NCI-H510A treated with DMSO at 0.1 percent for 48 hours (cell line): ENCODE results near the gene ASB15.
A peak's percentile ranks its signal among the peaks of the same experiment; 100 is the strongest.
"Not testable (repeated sequence)": the region's sequence is repeated elsewhere in the genome, so short reads cannot be mapped to it uniquely, and the experiment has no call there.

Experiments
- DNase-seq: peaks from one replicate; lab custom pipeline; 2025; lab: John Stamatoyannopoulos, UW

The ASB15 gene

DNA sequence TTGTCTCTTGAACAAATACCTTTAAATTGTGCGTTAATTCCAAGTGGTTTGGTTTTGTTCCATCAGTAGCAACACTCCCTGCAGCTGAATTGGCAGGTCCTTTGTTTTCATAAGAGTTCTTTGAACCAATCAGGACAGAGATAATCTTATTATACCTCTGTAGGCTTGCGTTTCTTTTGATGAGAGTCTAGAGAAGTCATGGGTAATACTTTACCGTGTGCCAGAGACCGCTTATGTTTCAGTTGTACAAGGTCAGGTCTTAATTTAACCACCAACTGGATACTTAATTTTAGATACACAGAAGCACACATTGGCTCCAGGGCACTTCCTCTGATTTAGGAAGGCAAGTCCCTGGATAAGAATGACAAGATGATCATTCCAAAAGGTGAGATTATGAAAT is at the start of gene ASB15:
Gene ASB15, plus strand, starts transcription at position 292 of the 400 bp plus-strand sequence. CDS start 12,682 bp downstream, outside the sequence.
- no peak for DNase-seq

DNA sequence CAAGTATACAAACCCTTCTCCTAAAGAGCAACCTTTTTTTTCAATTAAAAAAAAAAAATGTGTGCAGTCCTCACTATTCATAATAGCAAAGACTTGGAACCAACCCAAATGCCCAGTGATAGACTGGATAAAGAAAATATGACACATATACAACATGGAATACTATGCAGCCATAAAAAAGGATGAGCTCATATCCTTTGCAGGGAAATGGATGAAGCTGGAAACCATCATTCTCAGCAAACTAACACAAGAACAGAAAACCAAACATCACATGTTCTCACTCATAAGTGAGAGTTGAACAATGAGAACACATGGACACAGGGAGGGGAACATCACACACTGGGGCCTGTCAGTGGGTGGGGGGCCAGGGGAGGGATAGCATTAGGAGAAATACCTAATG is 49.5 kb upstream of the ASB15 start:
- not testable (repeated sequence) for DNase-seq

- no peak for DNase-seq
Observed at GRCh38 chr7:123552641-123553040, 49.0 kb upstream of the ASB15 start.

- no peak for DNase-seq
Observed at GRCh38 chr7:123553159-123553558, 48.5 kb upstream of the ASB15 start.

DNA sequence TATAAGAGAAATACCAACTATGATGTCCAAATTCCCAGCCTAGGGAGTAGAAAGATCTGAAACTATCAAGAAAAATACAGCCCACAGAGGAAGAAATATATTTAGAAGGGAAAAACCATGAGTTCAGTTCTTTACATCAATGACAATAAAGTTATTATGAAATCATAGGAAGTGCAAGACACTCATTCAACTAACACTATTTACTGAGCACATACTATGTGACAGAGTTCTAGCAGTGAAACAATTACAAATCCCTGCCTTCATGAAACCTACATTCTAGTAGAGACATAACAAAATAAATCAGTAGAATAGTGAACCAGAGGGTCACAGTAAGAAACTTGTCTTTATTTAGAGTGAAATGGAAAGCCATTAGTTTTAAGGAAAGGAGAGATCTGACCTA is 46.1 kb upstream of the ASB15 start:
- no peak for DNase-seq

DNA sequence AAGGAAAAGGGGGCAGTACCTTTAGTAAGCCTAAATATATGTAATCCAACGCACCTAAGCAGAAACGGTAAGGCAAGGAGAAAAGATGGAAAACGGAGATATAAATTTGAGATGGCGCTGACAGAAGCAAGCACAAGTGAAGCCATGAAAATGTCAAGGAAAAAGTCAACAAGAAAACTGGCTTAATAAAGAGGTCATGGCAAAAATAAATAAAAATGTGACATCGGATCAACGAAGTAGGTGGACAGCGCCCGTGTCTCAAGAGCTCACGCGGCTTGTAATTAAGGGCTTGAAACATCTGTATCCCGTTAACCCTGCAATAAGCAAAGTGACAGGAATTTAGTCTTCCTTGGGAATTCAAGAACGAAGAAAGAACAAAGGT is 44.6 kb upstream of the ASB15 start:
- no peak for DNase-seq

GRCh38 chr7:123557398-123558288 is 44.0 kb upstream of the ASB15 start, which contains the start of gene NDUFA5:
TSS of gene NDUFA5 (minus strand) at chr7:123557818. CDS start at chr7:123557795, 23 bp downstream.
- peak; percentile 94 for DNase-seq

- no peak for DNase-seq
Observed at GRCh38 chr7:123558289-123558874, 43.2 kb upstream of the ASB15 start.

DNA sequence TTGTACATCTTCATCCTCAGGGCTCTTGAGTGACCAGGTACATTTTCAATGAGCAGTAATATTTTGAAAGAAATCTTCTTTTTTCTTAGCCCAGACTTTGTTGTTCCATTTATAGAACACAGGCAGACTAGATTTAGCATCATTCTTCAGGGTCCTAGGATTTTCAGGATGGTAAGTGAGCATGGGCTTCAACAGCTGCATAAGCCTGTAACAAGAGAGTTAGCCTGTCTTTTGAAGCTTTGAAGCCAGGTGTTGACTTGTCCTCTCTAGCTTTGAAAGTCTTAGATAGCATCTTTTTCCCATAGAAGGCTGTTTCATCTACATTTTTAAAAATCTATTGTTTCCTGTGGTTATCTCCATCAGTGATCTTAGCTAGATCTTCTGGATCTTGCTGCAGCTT is 39.5 kb upstream of the ASB15 start:
- DNase-seq = no peak

DNA sequence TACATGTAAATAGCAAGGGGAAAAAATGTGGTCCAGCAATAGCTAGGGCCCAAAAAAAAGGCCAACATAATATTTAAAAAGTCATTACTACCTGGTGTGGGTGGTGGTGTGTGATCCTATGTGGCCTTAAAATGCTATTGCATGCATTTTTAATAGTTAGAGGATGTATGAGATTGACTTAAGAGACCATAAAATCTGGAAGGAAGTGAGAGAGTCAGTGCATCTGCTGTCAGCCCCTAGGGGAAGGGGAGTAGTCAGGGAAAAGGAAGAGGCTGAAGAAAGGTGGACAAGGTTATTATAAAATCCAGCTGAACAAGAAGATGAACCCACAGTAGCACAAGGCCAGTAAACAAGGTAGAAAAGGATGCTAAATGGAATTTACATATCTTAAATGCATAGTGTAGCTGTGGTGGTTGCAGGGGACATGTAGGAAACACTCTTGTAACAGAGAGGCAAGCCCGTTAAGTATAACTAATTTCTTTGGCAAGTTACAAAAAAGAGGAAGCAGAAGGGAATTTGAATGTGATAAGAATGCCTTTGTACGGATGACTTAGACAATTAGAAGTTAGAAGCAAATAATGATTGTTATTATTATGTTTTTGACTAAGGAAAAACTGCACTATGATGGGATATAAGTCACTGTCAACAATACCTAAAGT is 32.1 kb upstream of the ASB15 start:
- DNase-seq = no peak

- DNase-seq = peak; percentile 2
Observed at GRCh38 chr7:123570390-123571182, 31.0 kb upstream of the ASB15 start.

DNA sequence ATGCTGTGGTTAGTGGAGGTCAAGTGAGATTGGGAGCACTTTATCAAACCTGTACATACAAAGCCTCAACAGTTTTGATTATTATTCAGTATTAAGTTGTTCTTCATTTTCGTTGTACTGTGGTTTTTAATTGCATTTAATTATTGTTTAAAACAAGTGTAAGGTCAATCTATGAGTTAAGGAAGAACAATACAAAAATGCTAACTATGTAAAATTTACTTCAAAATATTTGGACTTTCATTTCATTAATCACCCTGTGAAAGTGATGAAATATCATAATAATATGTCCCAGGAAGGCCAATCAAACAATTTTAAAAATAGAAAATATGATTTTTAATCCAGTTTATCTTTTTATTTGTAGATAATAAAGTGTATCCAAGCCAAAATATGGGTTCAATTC is 30.4 kb upstream of the ASB15 start:
- DNase-seq = no peak

DNA sequence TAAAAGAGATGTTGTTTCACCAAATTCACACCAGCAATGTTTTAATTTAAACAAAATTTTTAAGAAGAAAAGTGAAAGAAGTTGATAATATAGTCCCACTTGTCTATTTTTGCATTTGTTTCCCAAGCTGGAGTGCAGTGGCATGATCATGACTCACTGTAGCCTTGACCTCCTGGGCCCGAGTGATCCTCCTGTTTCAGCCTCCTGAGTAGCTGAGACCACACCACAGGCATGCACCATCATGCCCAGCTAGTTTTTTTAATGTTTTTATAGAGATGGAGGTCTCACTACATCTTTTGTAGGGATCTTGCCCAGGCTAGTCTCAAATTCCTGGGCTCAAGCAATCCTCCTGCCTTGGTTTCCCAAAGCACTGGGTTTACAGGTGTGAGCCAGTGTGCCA is 29.9 kb upstream of the ASB15 start:
- no peak for DNase-seq

- no peak for DNase-seq
Observed at GRCh38 chr7:123573341-123573740, 28.3 kb upstream of the ASB15 start.

- no peak for DNase-seq
Observed at GRCh38 chr7:123573896-123574467, 27.6 kb upstream of the ASB15 start.

DNA sequence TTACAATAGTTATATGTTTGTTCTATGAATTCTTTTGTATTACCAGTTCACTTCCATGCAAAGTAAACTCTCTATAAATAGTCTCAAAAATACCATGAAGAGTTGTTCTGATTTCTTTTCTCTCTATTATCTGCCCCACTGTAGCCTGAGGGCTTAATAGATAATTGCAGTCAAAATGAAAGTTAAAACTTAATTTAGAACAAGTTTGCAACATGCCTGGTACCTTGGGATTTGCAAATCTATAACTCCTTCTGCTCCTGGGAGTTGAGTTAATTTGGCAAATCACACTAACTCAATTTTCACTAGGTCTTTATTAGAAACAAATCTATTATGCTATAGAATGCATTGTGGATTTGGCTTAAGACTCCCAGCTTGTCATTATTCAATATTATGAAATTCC is 22.2 kb upstream of the ASB15 start:
- no peak for DNase-seq

DNA sequence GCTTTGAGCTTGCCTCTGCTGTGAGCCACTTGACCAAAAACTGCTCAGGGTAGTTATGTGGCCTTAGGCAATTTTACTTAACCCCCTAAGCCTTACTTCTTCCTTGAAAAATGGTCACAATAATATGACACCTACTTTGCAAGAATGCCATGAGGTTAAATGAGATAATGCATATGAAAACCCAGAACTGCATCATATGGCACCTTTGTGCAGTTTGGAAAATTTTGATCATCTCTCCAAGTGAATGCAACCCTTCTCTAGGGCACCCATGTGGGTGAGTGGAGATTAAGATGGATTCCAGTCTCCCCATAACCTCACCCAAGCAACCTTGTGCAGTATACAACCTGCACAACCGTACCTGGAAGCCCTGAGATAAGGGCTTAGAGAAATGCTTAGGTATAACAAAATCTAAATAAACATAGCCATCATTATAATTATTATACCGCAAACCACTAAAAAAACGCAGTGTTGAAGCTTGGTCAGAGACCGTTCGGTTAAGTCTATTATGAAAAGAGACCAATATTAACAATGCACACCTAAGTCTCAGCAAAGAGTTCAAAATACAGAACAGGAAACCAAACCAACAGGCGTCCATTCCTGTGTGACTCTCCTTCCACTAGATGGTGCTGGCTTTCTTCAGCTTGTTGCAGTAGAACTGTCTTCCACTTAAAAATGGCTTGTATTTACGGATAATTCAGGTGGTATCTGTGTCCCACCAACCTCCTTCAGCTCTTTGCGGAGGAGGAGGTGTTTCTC is 21.0 kb upstream of the ASB15 start:
- DNase-seq = peak; percentile 47

- no peak for DNase-seq
Observed at GRCh38 chr7:123581162-123581459, 20.5 kb upstream of the ASB15 start.

DNA sequence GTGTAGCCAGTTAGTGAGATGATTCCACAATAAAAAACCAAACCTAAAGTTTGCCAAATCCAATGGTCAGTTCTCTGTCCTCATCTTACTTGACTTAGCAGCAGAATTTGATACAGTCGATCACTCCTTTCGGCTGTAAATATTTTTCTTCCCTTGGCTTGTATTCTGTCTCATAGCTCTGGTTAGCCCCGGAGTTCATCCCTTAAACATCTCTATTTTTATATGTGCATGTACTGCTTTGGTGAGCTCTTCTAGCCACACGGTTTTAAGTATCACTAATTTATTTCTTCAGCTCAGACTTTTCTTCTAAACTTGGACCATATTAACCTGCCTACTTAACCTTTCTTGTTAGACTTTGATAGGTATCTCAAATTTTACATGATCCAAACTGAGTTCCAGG is 17.8 kb upstream of the ASB15 start:
- no peak for DNase-seq

- DNase-seq = no peak
Observed at GRCh38 chr7:123588376-123588775, 13.2 kb upstream of the ASB15 start.

- DNase-seq = peak; percentile 57
Observed at GRCh38 chr7:123594813-123595241, 6.8 kb upstream of the ASB15 start.
